Measurements from ENCODE around the gene PDE1C. TPM values are rescaled to one million over a fixed set of nuclear protein-coding genes. Genes with fewer than 3 reads are reported as not detected.

The PDE1C gene
- total and polyA plus RNA-seq, 2 donors (not counting 1 experiment from before 2014, with no cell fraction given), result 16.6 to 27.6 TPM

GRCh38 chr7:31924251-31924650 is 146.0 kb downstream of the PDE1C start:
- Histone ChIP-seq H3K4me3 (replicated peaks in 1 of 4; ENCODE audit: control extremely low read depth in 1 of 4, insufficient read depth in 1 of 4, low read depth in 3 of 4, low read length in 4 of 4) (no peak overlapping the region), H3K27me3 (ENCODE audit: control insufficient read depth, insufficient read depth, low read length) (no peaks in the 10 kb centered on the region), H3K79me2 (ENCODE audit: control insufficient read depth, insufficient read depth, low read length) (no peaks in the 10 kb centered on the region), H4K20me1 (ENCODE audit: control insufficient read depth, extremely low read depth, insufficient read depth, low read length) (no peaks in the 10 kb centered on the region), H3K27ac (ENCODE audit: insufficient read depth, low read length) (no peak overlapping the region), H3K9me3 (ENCODE audit: control insufficient read depth, insufficient read depth, low read depth, low read length) (no peaks in the 10 kb centered on the region), H3K9ac (ENCODE audit: insufficient read depth, low read length) (no peak overlapping the region), H3K4me2 (ENCODE audit: extremely low read depth, insufficient read depth, low read length) (no peak overlapping the region), H2AFZ (ENCODE audit: low read length) (no peak overlapping the region), H3K4me1 (ENCODE audit: control insufficient read depth, extremely low read depth, insufficient read depth, low read length) (no peaks in the 10 kb centered on the region), H3K36me3 (ENCODE audit: control insufficient read depth, insufficient read depth, low read length) (no peaks in the 10 kb centered on the region)
- TF ChIP-seq, protein P1, sequence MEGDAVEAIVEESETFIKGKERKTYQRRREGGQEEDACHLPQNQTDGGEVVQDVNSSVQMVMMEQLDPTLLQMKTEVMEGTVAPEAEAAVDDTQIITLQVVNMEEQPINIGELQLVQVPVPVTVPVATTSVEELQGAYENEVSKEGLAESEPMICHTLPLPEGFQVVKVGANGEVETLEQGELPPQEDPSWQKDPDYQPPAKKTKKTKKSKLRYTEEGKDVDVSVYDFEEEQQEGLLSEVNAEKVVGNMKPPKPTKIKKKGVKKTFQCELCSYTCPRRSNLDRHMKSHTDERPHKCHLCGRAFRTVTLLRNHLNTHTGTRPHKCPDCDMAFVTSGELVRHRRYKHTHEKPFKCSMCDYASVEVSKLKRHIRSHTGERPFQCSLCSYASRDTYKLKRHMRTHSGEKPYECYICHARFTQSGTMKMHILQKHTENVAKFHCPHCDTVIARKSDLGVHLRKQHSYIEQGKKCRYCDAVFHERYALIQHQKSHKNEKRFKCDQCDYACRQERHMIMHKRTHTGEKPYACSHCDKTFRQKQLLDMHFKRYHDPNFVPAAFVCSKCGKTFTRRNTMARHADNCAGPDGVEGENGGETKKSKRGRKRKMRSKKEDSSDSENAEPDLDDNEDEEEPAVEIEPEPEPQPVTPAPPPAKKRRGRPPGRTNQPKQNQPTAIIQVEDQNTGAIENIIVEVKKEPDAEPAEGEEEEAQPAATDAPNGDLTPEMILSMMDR (conservative IDR thresholded peaks at IDR 0.05 in 1 of 2, IDR thresholded peaks at IDR 0.05 in 1 of 2; ENCODE audit: low read depth in 1 of 2, low read length in 2 of 2), result no peak
- TF ChIP-seq EZH2 (IDR thresholded peaks at IDR 0.05; ENCODE audit: low read length, missing control alignments), result no peak
- DNase-seq (ENCODE audit: low read depth in 2 of 2), result no peak

- no peak for DNase-seq (ENCODE audit: low read depth in 2 of 2)
- H3K36me3 ChIP-seq (ENCODE audit: control insufficient read depth, insufficient read depth, low read length), result no peaks in the 10 kb centered on the region
- no peak overlapping the region for H3K9ac ChIP-seq (ENCODE audit: insufficient read depth, low read length)
- H3K9me3 ChIP-seq (ENCODE audit: control insufficient read depth, insufficient read depth, low read depth, low read length), result no peaks in the 10 kb centered on the region
- no peak overlapping the region for H3K4me2 ChIP-seq (ENCODE audit: extremely low read depth, insufficient read depth, low read length)
- TF ChIP-seq EZH2 (IDR thresholded peaks at IDR 0.05; ENCODE audit: low read length, missing control alignments), result no peak
- H3K4me3 ChIP-seq (replicated peaks in 1 of 4; ENCODE audit: control extremely low read depth in 1 of 4, insufficient read depth in 1 of 4, low read depth in 3 of 4, low read length in 4 of 4), result no peak overlapping the region
- no peaks in the 10 kb centered on the region for H4K20me1 ChIP-seq (ENCODE audit: control insufficient read depth, extremely low read depth, insufficient read depth, low read length)
- no peaks in the 10 kb centered on the region for H3K79me2 ChIP-seq (ENCODE audit: control insufficient read depth, insufficient read depth, low read length)
- no peak overlapping the region for H2AFZ ChIP-seq (ENCODE audit: low read length)
- H3K27ac ChIP-seq (ENCODE audit: insufficient read depth, low read length), result no peak overlapping the region
- no peaks in the 10 kb centered on the region for H3K27me3 ChIP-seq (ENCODE audit: control insufficient read depth, insufficient read depth, low read length)
- no peaks in the 10 kb centered on the region for H3K4me1 ChIP-seq (ENCODE audit: control insufficient read depth, extremely low read depth, insufficient read depth, low read length)
Observed at GRCh38 chr7:31922848-31923247, 147.4 kb downstream of the PDE1C start.

GRCh38 chr7:31921047-31921446 is 149.2 kb downstream of the PDE1C start:
- Histone ChIP-seq H3K79me2 (ENCODE audit: control insufficient read depth, insufficient read depth, low read length) (no peaks in the 10 kb centered on the region), H3K9ac (ENCODE audit: insufficient read depth, low read length) (no peak overlapping the region), H3K4me3 (replicated peaks in 1 of 4; ENCODE audit: control extremely low read depth in 1 of 4, insufficient read depth in 1 of 4, low read depth in 3 of 4, low read length in 4 of 4) (no peak overlapping the region), H3K36me3 (ENCODE audit: control insufficient read depth, insufficient read depth, low read length) (no peaks in the 10 kb centered on the region), H3K27ac (ENCODE audit: insufficient read depth, low read length) (no peak overlapping the region), H3K4me2 (ENCODE audit: extremely low read depth, insufficient read depth, low read length) (no peak overlapping the region), H3K9me3 (ENCODE audit: control insufficient read depth, insufficient read depth, low read depth, low read length) (no peaks in the 10 kb centered on the region), H3K4me1 (ENCODE audit: control insufficient read depth, extremely low read depth, insufficient read depth, low read length) (no peaks in the 10 kb centered on the region), H2AFZ (ENCODE audit: low read length) (no peak overlapping the region), H3K27me3 (ENCODE audit: control insufficient read depth, insufficient read depth, low read length) (no peaks in the 10 kb centered on the region), H4K20me1 (ENCODE audit: control insufficient read depth, extremely low read depth, insufficient read depth, low read length) (no peaks in the 10 kb centered on the region)
- DNase-seq (ENCODE audit: low read depth in 2 of 2), result no peak
- no peak for TF ChIP-seq EZH2 (IDR thresholded peaks at IDR 0.05; ENCODE audit: low read length, missing control alignments)
- TF ChIP-seq, protein P1 (conservative IDR thresholded peaks at IDR 0.05 in 1 of 2, IDR thresholded peaks at IDR 0.05 in 1 of 2; ENCODE audit: low read depth in 1 of 2, low read length in 2 of 2), result no peak
